HG03175 (cell line): ENCODE results near the gene CPAMD8.
"Not testable (repeated sequence)": the region's sequence is repeated elsewhere in the genome, so short reads cannot be mapped to it uniquely, and the experiment has no call there.

ENCODE experiments used
- ATAC-seq: cut with Tn5 transposase; IDR thresholded peaks from one replicate; pipeline ENCODE4 v1.9.1; 2021; ENCODE audit warnings: mild to moderate bottlenecking, moderate library complexity; ENCODE audit not compliant: unreplicated experiment

The CPAMD8 gene

GRCh38 chr19:16877581-16877980 is 149.0 kb downstream of the CPAMD8 start:
- no peak for ATAC-seq

- ATAC-seq = no peak
Observed at GRCh38 chr19:16876904-16877361, 149.7 kb downstream of the CPAMD8 start.

GRCh38 chr19:16875584-16876555 is 150.7 kb downstream of the CPAMD8 start:
- ATAC-seq = no peak

GRCh38 chr19:16874978-16875299 is 151.7 kb downstream of the CPAMD8 start:
- not testable (repeated sequence) for ATAC-seq

- no peak for ATAC-seq
Observed at GRCh38 chr19:16874250-16874977, 152.2 kb downstream of the CPAMD8 start.

GRCh38 chr19:16873594-16873993 is 153.0 kb downstream of the CPAMD8 start:
- no peak for ATAC-seq

GRCh38 chr19:16872728-16873127 is 153.9 kb downstream of the CPAMD8 start:
- no peak for ATAC-seq

GRCh38 chr19:16871871-16872270 is 154.7 kb downstream of the CPAMD8 start:
- ATAC-seq = no peak

- no peak for ATAC-seq
Observed at GRCh38 chr19:16869331-16869972, 157.2 kb downstream of the CPAMD8 start.

GRCh38 chr19:16868423-16869130 is 158.0 kb downstream of the CPAMD8 start:
- ATAC-seq = no peak

- no peak for ATAC-seq
Observed at GRCh38 chr19:16867211-16867610, 159.4 kb downstream of the CPAMD8 start.

- ATAC-seq = no peak
Observed at GRCh38 chr19:16862826-16863415, 163.7 kb downstream of the CPAMD8 start.

GRCh38 chr19:16861834-16862233 is 164.8 kb downstream of the CPAMD8 start:
- no peak for ATAC-seq

- ATAC-seq = no peak
Observed at GRCh38 chr19:16861011-16861410, 165.6 kb downstream of the CPAMD8 start.

- ATAC-seq = no peak
Observed at GRCh38 chr19:16860118-16860517, 166.5 kb downstream of the CPAMD8 start.

- no peak for ATAC-seq
Observed at GRCh38 chr19:16859626-16860025, 167.0 kb downstream of the CPAMD8 start.

GRCh38 chr19:16856091-16856490 is 170.5 kb downstream of the CPAMD8 start:
- no peak for ATAC-seq

- no peak for ATAC-seq
Observed at GRCh38 chr19:16853066-16853465, 173.5 kb downstream of the CPAMD8 start.

GRCh38 chr19:16851031-16851712 is 175.4 kb downstream of the CPAMD8 start:
- ATAC-seq = no peak

- no peak for ATAC-seq
Observed at GRCh38 chr19:16850133-16850532, 176.5 kb downstream of the CPAMD8 start.
